DMS153 treated with DMSO at 0.1 percent for 48 hours (cell line): Measurements from ENCODE around the gene R3HDM2.
"Not testable (repeated sequence)": the region's sequence is repeated elsewhere in the genome, so short reads cannot be mapped to it uniquely, and the experiment has no call there.

Experiments
- DNase-seq: peaks from one replicate; lab custom pipeline; 2025; ENCODE audit not compliant: unreplicated experiment; lab: John Stamatoyannopoulos, UW

The R3HDM2 gene

DNA sequence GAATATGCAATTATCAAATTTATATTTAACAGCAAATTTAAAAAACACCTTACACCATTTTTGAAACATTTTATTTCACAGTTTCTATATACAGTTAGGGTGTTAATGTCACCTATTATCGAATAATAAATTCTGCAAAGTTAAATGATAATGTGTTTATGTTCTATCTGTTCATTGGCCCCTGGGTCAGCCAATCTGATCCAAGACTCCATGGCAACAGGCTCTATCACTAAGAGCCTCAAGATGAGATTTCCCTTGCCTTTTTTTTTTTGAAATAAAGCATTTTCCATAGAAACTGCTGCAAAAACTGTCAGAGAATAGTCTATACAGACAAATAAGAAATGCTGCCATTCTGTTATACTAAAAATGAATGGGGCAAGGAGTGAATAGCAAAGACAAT, 96.6 kb downstream of the R3HDM2 start:
- no peak for DNase-seq

DNA sequence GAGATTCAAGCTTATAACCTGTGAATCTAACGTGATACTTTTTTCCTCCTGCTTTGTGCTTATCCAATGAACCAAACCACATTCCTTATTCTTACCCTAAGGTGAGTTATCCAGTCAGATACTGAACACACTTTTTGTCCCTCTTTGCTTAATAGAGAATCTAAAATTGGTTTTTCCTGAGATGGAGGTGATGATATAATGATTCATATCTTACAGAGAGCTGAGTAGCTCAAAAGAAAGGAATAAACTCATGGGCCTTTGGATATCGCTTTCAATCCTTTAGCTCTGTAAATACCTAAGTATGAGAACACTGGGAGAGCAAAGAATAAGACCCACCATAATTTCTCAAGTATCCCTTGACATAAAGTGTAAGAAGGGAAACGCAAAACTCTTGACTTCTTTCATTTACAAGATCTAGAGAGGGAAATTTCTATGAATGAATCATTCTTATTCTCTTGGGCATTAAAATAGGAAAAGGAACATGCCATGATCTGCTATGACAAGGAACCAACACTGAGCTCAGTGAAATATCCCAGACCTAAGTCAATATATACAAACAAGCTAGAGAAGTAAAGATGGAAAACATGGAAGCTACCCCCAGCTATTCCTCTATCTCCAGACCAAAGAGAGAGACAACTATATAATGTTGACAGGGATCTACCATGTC, 98.1 kb downstream of the R3HDM2 start:
- DNase-seq: no peak

DNA sequence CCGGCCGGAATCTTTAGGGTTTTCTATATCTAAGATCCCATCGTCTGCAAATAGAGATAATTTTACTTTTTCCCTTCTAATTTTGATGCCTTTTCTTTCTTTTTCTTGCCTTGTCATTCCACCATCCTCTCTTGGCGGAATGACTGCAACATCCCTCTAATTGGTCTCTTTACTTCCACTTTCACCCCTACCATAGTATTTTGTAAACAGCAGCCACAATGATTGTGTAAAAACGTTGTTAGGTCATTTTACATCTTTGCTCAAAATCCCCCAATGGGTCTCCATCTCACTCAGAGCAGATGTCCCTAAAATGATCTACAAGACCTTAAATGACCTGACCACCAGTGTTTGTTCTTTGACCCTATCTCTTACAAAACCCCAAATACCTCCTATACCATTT, 99.9 kb downstream of the R3HDM2 start:
- no peak for DNase-seq

DNA sequence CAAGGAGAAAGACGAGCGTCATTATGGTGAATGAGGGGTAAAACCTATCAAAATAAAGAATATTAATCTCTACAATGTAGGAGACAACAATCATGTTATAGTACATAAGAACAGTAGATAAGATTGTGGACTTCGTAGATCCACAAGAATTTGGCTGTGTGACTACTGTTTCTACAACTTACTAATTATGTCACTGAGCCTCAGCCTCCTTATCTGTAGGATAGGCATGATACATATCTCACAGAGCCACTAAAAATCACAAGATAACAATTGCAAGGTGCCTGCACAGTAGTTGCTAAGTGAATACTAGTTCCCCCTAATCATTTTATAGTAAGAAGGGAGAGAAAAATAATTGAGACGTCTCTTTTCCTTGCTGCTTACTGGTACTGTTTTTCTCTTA, 101.6 kb downstream of the R3HDM2 start:
- no peak for DNase-seq

DNA sequence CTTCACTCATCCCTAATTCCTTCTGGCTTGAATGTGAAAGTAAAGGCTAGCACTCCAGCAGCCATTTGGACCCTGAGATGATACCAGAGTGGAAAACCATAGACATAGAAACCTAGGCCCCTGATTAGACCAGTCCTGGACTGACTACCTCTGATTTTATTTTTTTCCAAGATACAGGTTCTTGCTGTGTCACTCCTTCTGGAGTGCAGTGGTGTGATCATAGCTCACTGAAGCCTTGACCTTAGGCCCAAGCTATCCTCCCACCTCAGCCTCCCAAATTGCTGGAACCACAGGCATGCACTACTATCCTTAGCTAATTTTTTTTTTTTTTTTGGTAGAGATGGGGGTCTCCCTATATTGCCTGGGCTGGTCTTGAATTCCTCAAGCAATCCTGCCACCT, 105.4 kb downstream of the R3HDM2 start:
- no peak for DNase-seq

DNA sequence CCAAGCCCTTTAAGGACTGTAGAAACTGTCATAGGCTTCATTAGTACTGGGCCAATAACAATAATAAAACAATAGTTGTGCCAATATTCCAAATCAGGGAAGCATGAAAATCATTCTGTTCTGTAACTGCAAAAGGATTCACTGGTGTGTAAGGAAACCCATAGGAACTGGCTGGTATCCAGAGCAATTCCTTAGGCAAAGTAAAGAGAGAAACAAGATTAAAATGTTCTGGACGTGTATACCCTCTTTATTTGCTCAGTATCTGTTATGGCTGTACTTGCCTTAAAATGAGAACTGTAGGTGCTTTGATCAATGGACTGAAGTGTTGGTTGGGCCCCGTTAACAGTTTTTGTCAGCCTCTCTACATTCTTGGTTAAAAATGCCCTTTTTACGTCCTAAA, 107.4 kb downstream of the R3HDM2 start:
- no peak for DNase-seq

DNA sequence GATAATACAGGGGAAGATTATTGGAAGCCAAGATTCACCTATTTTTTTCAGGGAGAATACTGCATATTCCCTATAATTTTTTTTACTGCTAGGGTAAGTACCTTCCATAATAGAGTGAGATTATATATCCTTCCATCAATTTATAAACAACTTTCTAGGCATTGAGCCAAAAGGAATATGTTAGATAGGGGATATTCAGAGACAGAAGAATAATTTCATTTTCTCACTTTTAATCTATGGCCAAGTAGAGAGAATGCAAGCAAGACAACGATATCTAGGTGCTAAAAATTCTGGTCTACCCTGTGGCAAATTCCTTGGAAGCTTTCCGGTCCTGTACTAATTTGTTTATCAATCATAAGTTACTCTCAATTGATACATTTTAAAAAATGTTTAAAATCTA, 110.2 kb downstream of the R3HDM2 start:
- DNase-seq: no peak

DNA sequence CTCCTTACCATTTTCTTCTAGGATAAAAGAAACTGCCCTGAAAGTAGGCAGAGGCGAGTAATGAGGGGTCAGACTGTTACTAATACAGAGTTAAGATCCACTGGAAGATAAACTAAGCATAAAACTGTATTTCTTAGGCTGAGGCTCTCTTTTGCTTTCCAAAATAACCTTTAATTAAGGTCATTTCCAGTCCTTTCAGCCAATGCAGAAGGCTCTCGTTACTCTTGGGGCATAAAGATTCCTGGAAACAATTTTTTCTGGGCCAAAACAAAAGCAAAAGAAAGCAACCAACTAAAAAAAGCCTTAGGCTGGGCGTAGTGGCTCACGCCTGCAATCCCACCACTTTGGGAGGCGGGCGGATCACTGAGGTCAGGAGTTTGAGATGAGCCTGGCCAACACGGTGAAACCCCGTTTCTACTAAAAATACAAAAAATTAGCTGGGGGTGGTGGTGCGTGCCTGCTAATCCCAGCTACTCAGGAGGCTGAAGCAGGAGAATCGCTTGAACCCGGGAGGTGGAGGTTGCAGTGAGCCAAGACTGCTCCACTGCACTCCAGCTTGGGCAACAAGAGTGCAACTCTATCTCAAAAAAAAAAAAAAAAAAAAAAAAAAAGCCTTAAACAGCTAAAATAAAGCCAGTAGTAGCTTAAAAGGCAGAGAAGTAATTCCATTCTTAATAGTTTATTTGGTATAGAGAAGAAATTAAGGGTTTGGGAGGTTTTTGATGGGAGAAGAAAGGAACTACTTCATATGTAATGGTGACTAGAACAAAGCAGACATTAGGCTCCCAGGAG, 111.0 kb downstream of the R3HDM2 start:
- no peak for DNase-seq

DNA sequence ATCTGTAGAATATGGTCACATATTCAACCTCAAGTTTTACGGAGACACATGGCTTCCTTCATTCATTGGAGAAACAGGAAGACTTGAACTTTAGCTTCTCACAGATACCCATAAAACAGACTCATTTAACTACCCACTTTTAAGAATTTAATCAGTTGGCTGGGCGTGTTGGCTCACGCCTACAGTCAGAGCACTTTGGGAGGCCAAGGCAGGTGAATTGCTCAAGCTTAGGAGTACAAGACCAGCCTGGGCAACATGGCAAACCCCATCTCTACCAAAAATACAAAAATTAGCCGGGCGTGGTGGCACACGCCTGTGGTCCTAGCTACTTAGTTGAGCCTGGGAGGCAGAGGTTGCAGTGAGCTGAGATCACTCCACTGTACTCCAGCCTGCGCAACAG, 115.2 kb downstream of the R3HDM2 start:
- no peak for DNase-seq

DNA sequence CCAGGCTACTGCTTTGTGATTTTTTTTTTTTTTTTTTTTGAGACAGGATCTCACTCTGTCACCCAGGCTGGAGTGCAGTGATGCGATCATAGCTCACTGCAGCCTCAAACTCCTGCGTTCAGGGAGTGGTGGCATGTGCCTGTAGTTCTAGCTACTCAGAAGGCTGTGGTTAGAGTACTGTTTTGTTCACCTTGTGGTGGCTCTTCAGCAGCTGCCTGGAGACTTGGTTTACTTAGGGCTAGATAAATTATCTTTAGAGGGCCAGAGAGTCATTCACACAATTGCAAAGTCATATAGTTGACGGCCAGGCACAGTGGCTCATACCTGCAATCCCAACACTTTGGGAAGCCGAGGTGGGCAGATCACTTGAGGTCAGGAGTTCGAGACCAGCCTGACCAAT, 118.6 kb downstream of the R3HDM2 start:
- DNase-seq: not testable (repeated sequence)

DNA sequence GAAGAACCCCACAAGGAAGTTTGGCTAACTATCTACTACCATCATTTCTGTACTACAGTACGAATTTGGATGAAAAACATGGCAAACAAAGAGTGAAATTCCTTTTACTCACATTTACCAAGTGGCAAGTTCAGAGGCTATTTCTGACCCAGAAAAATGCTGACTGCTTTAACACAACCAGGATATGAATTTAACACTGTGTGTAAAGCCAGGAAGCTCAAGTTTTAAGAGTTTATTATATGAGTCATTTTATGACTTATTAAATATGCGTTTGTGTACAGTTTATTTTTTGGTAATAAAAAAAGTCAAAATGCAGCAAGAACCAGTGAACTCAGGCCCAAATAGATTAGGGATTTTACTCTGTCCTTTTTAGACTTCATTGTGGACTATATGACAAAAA, 121.4 kb downstream of the R3HDM2 start:
- DNase-seq: no peak

DNA sequence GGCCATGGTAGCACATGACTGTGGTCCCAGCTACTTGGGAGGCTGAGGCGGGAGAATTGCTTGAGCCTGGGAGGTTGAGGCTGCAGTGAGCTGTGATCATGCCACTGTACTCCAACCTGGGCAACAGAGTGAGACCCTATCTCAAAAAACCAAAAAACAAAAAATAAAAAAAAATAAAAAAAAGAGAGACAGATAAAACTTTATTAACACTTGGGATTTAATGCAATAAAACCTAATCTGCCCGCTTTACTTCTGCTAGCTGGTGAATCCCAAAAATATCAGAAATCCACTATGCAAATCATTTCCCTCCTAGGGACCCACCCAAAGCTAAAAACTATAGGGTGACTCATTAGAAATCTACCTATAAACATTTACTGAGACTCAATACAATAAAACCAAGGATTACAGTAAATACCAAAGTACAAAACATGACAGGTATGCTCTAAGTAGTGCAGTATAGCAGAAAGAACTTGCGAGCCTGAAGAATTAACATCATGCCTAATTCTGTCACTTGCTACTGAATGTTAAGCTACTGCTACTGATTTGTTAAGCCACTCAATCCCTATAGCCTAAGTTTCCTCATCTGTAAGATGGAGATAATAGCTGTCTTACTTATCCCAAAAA, 129.8 kb downstream of the R3HDM2 start:
- DNase-seq: no peak

DNA sequence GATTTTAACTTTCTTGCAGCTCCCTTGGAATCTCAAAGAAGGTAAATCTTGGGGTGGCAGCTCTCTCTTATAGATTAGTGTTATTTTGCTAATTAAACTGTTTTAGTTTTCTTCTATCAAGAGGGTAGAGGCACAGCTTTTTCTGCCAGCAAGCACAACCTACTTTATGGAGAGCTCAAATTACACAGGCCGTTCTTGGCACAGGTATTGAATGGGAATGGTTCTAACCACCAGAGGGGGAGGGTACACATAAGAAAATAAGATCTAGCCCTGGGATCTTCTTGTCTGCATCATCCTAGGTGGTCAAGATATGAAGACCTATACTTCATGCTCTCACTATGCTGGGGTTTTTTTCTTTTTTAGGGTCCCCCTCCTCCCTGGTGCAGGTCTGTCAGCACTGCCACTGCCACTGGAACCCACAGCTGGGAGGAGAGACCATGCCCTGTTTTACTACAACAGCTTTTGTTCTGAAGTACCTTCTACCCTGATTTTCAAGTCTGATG, 131.3 kb downstream of the R3HDM2 start:
- peak; percentile 34 for DNase-seq

DNA sequence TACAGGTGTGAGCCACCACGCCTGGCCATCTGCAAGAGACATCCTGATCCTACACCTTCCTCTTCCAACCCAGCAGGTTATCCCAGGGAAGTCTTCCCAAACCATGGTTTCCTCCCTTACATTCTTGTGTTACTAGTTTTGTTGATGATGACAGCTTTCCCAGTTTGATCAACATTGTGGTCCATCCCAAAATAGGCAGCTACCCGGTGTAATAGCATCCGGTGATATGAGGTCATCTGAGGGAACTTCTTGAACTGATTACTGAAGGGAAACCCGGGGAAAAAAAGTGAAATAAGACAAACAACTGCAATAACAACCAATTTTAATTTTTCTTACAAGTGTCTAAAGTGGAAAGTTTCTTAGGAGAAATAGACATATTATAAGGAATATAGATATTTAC, 134.6 kb downstream of the R3HDM2 start:
- DNase-seq: no peak

DNA sequence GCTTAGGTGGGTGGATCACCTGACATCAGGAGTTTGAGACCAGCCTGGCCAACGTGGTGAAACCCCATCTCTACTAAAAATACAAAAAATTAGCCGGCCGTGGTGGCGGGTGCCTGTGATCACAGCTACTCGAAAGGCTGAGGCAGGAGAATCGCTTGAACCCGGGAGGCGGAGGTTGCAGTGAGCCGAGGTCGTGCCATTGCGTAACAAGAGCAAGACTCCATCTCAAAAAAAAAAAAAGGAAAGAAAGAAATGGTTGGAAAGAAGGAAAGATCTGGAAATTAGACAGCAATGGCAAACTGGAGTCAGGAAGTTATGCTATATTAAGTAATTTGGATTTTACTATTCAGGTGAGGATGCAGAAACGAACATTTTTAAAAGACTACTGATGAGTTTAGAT, 148.8 kb downstream of the R3HDM2 start:
- not testable (repeated sequence) for DNase-seq

DNA sequence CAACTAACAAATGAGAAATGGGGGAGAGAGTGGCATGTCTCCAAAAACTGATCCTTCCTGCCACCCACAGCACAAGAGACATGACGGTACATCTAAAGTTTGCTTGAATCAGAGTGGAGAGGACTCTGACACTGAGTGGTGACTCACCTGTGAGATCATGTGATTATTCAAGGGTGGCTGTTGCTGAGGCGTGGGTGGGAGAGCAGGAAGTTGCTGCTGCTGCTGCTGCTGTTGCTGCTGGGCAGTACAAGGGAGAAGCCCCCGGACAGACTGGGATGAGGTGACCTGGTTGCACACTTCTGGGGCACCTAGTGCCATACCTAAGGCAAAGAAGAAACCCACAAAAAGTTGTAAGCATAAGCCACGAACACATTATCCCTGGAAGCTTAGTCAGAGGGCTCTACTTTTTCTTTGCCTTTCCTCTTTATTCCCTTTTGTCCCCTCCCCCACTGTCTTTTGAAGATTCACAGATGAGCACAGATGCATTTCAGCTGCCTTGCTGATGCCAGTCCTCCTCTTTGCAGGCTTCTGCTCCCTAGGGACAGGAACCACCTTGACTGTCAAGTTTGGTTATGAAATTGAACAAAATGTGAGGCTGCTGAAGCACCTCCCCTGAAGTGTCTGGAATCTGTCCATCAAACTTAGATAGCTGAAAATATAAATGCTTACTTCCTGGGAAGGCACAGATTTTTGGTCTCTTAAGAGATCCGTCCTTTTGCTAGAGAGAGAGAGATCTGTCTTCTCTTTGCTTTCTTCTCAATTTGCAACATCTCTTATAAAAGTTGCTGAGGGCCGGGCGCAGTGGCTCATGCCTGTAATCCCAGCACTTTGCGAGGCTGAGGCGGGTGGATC, 150.4 kb downstream of the R3HDM2 start:
- peak; percentile 24 for DNase-seq

DNA sequence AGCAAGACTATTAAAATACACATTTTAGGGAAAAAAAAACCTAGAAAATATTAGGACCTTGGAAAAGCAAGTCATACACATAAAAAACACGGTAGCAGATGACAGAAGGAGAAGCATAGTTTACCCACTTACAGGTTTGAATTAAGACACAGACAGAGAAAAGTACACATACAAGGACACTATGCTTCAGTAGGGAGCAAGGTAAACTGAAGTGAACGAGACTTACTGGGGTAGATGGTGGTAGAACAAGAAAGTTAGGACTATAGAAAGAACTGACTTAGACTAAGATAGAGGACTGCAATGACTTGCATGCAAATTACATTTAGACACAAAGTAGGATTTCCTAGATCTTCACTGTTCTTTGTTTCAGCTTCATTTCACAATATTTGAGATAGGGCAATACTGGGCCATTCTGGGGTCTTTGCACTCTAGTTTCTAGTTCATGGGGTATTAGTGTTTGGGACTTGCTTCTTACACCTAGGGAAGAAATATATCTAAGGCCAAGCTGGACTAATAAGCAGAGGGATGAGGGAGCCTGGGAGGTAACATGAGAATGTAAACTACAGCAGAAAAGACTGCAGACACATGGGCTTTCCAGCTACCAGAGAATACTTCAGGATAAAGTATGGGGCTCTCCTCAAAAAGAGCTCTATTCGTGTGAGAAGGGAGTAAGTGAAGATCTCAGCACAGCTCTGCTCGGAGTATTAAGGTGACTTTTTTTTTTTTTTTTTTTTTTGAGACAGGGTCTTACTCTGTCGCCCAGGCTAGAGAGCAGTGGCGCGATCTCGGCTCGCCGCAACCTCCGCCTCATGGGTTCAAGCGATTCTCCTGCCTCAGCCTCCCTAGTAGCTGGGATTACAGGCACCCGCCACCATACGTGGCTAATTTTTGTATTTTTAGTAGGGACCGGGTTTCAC, 152.1 kb downstream of the R3HDM2 start:
- DNase-seq: no peak

DNA sequence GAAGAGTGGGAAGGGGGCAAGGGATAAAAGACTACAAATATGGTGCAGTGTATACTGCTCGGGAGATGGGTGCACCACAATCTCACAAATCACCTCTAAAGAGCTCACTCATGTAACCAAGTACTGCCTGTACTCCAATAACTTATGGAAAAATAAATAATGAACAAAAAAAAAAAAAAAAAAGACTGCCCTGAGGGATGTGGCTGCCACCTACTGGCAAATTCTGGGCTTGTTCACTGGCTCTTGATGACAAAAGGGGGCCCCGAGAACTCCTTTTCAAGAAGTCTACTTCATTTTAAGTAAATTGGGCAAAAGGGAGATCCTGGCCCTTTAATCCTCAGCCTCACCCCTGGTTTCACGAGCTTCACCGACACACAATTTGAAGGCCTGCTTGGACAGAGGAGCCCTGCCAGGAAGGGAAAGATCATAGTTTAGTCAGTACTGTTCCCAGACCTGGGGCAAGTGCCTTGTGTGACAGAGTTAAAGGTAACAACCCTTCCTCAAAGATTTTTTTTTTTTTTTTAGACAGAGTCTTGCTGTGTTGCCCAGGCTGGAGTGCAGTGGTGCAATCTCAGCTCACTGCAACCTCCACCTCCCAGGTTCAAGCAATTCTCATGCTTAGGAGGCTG, 153.8 kb downstream of the R3HDM2 start:
- DNase-seq: no peak

DNA sequence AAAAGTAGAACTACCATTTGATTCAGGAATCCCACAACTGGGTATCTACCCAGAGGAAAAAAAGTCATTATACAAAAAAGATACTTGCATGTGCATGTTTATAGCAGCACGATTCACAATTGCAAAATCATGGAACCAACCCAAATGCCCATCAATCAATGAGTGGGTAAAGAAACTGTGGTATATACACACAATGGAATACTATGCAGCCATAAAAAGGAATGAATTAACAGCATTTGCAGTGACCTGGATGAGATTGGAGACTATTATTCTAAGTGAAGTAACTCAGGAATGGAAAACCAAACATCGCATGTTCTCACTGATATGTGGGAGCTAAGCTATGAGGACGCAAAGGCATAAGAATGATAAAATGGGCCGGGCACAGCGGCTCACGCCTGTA, 154.6 kb downstream of the R3HDM2 start:
- DNase-seq: not testable (repeated sequence)

DNA sequence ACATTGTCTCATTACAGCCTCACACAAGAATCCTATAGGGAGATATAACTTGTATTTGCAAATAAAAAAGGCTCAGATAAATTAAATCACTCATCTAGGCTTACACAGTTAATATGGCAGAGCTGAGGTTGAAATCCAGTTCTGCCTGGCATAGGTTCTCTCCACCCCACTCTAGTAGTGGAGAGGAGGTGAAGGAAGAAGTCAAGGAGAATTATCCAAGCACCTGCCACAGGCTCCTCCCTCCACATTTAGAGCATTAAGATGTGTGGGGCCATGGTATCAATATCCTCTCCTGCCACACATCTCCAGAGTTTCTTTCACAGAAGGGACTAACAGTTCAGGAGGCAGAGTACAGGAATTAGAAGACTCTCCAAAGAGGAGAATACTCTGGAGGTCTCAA, 157.3 kb downstream of the R3HDM2 start:
- no peak for DNase-seq
